Activated gamma-delta T cell (primary cell): ENCODE data around the gene SYNJ2BP.
"Not testable (repeated sequence)": the region's sequence is repeated elsewhere in the genome, so short reads cannot be mapped to it uniquely, and the experiment has no call there.

Experiments
- DNase-seq: peaks from one replicate; lab custom pipeline; 2025; lab: John Stamatoyannopoulos, UW
- total RNA-seq, 2 donors: gene quantifications; one replicate each; lab custom pipeline; 2026; lab: John Stamatoyannopoulos, UW

SYNJ2BP gene, protein sequence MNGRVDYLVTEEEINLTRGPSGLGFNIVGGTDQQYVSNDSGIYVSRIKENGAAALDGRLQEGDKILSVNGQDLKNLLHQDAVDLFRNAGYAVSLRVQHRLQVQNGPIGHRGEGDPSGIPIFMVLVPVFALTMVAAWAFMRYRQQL
- total RNA-seq: 54.9 to 72.1 reads per million in 2 donors

DNA sequence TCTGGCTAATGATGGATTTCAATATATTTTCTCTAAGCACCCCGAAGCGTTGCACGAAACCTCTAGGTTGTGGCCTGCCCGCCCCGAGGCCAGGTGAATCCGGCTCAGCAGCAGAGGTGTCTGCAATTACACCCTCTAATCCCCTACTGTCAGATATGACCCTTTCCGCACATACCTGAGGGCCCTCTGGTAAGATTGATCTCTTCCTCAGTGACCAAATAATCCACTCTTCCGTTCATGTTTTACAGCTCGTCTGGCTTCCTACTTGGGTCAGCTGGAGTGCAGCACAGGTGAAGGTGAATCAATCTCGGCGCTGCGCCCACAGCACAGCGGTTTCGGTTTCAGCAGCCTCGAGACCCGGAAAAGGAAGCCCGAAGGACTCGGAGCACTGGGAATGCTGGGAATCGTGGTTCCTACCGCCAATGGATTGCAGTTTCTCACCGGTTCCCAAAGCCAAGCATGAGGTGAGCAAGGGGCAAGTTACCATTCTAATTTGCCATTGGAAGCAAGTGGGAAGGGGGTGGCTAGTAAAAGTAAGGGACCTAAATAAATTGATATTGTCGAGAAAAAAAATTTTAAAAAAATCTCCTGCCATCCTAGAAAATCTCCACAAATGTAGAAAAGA lies at the start of gene SYNJ2BP:
Gene SYNJ2BP, minus strand, starts transcription at position 366 of the 625 bp plus-strand sequence. Its CDS starts 127 bp downstream, at position 239.
- DNase-seq: no peak

- no peak for DNase-seq
Measured at GRCh38 chr14:70454731-70455130, 37.8 kb upstream of the SYNJ2BP start.

DNA sequence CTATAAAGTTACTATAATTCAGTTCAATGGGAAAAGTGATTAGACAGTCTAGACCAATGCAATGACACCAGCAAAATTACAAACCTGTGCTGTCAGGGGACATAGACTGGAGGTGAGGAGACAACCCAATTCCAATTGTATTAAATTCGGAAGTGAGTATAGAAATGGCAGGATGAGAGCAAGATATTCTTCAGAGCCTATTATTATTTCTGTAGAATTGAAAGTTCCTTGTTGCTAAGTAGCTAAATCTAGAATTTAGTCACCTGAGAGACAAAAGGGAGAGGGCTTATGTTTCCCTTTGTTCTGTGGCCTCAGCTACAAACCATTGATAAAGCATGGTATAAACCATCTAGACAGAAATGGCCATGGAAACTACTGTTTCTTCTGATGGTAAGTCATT lies 35.0 kb upstream of the SYNJ2BP start, which contains the start of gene ADAM21:
Gene ADAM21, plus strand, starts transcription at position 301 of the 400 bp plus-strand sequence. CDS start 5,326 bp downstream, outside the sequence.
- DNase-seq: no peak

GRCh38 chr14:70448633-70449340 lies 31.9 kb upstream of the SYNJ2BP start:
- DNase-seq: no peak

DNA sequence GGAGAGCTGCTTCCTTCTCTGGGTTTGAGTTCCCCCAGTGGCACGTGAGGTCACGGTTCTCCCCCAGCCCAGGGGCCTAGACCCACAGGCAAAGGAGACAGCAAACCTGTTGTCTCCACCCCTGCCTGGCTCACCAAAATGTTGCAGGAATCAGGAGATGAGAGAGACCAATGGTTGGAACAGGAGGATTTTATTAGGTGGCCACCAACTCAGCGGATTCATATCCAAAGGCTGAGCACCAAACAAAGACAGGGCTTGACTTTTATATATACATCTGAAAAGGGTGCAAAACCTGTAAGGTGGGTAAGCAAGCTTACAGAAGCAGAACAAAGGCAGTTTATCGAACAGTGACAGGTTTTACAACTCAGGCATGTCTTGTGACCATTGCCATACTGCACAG lies 25.9 kb upstream of the SYNJ2BP start:
- DNase-seq: no peak

DNA sequence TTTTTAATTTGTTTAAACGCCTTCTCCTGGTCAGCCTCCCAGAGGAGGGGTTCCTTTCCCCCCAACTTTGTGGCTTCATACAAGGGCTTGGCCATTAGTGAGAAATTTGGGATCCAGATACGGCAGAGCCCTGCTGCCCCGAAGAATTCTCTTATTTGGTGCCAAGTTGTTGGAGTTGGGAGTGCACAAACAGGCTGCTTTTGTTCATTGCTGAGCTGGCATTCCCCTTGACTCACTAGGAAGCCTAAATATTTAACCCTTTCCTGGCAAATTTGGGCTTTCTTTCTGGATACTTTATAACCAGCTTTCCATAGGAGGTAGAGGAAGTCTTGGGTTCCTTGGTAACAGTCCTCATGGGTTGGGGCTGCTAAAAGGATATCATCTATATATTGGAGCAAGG lies 24.8 kb upstream of the SYNJ2BP start:
- no peak for DNase-seq

- DNase-seq: no peak
Measured at GRCh38 chr14:70436867-70437266, 20.0 kb upstream of the SYNJ2BP start.

DNA sequence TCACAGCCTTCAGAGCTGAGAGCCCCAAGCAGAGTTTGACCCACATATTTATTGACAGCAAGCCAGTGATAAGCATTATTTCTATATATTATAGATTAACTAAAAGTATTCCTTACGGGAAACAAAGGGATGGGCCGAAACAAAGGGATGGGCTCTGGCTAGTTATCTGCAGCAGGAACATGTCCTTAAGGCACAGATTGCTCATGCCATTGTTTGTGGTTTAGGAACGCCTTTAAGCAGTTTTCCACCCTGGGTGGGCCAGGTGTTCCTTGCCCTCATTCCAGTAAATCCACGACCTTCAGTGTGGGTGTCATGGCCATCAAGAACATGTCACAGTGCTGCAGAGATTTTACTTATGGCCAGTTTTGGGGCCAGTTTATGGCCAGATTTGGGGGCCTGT lies 9.7 kb upstream of the SYNJ2BP start:
- DNase-seq: not testable (repeated sequence)

- DNase-seq: no peak
Measured at GRCh38 chr14:70425354-70425753, 8.5 kb upstream of the SYNJ2BP start.

DNA sequence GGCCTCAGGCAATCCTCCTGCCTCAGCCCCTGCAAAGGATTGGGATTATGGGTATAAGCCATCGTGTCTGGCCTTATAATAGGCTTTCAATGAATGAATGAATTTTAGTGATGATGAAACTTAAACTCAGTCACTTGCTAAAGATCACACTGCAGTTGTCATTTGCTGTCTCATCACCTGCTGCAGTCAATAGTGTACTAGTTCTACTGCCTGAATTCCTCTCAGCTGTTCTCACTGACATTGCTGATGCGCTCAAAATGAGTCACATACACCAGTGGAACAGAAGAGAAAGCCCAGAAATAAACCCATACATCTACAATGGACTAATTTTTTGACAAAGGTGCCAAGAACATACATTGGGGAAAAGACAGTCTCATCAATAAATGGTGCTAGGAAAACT lies 5.6 kb upstream of the SYNJ2BP start:
- DNase-seq: no peak

DNA sequence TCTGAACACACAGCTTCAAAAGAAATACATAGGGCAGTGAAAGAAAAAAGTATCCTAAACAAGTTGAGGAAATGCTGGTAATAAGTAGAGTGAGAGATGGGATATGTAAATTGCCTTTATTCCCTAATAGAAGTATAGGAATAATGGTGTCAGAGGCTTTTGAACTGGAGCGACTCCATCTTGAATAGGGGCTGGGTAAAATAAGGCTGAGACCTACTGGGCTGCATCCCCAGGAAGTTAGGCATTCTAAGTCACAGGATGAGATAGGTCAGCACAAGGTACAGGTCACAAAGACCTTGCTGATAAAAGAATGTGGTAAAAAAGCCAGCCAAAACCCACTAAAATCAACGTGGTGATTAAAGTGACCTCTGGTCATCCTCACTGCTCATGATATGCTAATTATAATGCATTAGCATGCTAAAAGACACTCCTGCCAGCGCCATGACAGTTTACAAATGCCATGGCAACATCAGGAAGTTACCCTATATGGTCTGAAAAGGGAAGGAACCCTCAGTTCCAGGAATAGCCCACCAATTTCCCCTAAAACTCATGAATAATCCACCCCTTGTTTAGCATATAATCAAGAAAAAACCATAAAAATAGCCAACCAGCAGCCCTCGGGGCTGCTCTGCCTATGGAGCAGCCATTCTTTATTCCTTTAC lies 2.5 kb upstream of the SYNJ2BP start:
- DNase-seq: not testable (repeated sequence)

- DNase-seq: no peak
Measured at GRCh38 chr14:70416338-70416724, 559 bp downstream of the SYNJ2BP start.

DNA sequence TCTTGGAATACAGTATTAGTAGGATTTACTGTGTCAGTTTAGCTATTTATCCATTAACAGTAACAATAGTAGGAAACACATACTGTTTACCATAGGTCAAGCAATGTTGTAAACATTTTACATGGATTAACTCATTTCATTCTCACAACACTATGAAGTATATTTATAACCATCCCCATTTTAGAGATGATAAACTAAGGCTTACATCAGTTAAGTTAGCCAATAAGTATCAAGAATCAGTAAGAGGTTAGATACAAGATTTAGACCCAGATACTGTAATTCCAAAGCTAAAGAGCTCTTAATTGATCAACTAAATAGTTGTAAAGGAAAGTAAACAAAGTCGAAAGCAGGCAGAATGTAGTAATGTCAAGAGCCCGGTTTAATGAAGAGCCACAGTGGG lies 1.1 kb downstream of the SYNJ2BP start:
- DNase-seq: no peak

DNA sequence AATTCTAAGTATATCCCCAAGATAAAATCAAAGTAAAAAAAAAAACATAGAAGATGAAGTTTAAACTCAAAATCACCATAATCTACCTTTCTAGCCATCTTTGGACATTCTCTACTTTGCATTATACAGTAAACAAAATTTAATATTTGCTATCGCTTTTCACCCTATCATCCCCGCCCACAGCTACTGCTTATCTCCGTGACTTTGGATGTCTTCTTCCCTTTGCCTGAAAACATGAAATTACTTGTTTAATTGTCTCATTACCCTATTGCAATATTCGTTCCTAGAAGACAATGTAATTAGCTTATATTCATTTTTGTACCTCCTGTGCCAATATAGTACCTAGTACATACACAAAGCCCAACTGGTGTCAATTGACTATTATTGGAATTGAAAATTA lies 9.3 kb downstream of the SYNJ2BP start:
- DNase-seq: no peak

- not testable (repeated sequence) for DNase-seq
Measured at GRCh38 chr14:70406216-70406615, 10.7 kb downstream of the SYNJ2BP start.

GRCh38 chr14:70403335-70403734 lies 13.6 kb downstream of the SYNJ2BP start:
- DNase-seq: not testable (repeated sequence)

GRCh38 chr14:70401643-70402042 lies 15.2 kb downstream of the SYNJ2BP start:
- DNase-seq: no peak

DNA sequence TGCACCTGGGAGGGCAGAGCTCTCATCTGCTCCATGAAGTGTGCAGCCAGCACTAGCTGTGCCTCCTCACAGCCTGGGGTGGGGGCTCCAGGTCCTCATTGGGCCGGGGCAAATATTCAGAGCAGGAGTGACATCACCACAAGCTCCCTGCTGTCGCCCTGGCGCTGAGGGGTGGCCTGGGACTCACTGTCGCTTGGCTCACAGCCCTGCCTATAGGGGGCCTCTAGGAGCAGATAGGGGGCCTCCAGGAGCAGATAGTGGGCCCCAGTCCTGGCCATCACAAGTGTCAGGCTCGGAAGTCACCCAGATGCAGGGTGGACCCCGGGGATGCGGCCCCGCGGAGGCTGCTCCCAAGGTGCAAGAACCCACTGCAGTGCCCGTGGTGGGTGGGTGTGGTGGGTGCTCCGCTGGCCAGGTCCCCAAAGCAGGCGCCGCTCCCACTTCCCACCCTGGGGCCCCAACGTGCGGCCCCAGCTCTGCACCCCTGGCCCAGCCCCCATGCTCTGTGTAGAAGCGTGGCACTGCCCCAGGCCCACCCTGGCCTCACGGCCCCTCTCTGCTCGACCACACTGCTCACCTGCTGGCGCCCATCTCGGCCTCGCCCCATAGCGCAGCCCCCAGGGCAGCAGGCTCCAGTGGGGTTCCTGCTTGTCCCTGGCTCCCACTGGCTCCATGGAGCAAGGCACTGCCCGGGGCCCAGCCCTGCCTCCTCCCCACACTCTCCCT lies 18.0 kb downstream of the SYNJ2BP start:
- no peak for DNase-seq

DNA sequence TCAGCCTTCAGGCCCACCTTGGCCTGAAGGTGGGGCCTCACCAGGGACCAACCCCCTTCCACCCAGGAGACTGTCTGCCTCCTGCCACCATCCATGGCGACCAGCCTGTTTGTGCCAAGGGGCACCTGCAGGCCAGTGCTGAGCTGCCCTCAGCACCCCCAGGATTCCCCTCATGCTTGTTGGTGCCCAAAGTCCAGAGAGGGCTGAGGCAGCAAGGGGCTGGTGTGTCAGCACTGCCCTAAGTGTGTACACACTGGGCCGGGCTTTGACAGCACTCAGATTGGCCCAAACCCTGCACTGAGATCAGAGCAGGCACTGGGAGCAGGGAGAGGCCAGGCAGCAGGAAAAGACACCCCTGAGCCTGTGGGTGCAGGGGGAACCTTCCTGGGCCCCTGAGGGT lies 18.6 kb downstream of the SYNJ2BP start:
- DNase-seq: no peak

- DNase-seq: no peak
Measured at GRCh38 chr14:70397746-70398145, 19.1 kb downstream of the SYNJ2BP start.

DNA sequence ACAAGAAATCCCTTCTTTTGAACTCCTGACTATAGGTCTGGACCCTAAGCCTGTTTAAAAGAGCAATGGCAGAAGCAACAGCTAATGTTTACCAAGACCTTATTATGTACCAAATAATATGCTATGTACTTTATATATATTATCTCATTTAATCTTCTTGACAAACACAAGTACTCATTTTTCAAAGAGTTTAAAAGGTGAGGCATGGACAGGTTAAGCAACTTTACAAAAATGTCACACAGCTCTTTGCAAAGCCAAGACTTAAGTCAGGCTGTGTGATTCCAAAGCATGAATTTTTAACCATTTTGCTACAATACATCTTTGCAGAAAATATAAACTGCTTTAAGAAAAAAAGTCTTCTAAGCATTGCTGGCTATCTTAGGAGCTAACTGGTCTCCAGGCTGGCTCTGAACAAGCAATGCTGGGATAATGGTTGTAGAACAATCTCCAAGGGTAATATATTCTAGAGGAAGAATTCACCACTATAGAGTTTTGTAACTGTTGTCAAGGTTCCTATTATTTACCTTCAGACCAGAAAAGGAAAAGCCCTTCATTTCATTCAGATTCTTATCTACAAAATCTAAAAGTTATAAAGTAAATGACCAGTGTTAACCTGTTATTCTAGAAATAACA lies 22.1 kb downstream of the SYNJ2BP start:
- no peak for DNase-seq
